Fibroblast of lung (primary cell): Measurements from ENCODE around the gene DNAJC17. TPM values are rescaled to one million over a fixed set of nuclear protein-coding genes. Genes with fewer than 3 reads are reported as not detected.

Experiments
- DNase-seq, 2 donors: peaks; one replicate each; pipeline versions ENCODE4 v3.0.0 to v3.0.0-alpha.2; 2010; ENCODE audit warnings: low read depth in 2 of 2
- H2AFZ ChIP-seq: 2 replicates; pipeline ENCODE4 v1.5.1; 2012; ENCODE audit warnings: low read length, control low read depth, inconsistent platforms
- H3K27ac ChIP-seq: 2 replicates; pipeline ENCODE4 v1.5.1; 2011; ENCODE audit warnings: low read length, control low read depth; ENCODE audit not compliant: insufficient read depth
- H3K27me3 ChIP-seq: 2 replicates; pipeline ENCODE4 v1.5.1; 2011; ENCODE audit warnings: mild to moderate bottlenecking, low read length; ENCODE audit not compliant: control insufficient read depth, insufficient read depth
- H3K36me3 ChIP-seq: 2 replicates; pipeline ENCODE4 v1.5.1; 2011; ENCODE audit warnings: low read length; ENCODE audit not compliant: control insufficient read depth, insufficient read depth
- H3K4me1 ChIP-seq: 2 replicates; pipeline ENCODE4 v1.5.1; 2011; ENCODE audit warnings: low read length; ENCODE audit not compliant: control insufficient read depth, insufficient read depth; ENCODE audit errors: extremely low read depth
- H3K4me2 ChIP-seq: 2 replicates; pipeline ENCODE4 v1.5.1; 2011; ENCODE audit warnings: low read length, control low read depth; ENCODE audit not compliant: insufficient read depth; ENCODE audit errors: extremely low read depth
- H3K4me3 ChIP-seq, 4 experiments: fragments of 200-600 bp in 1 of 4; sonication (generic) in 1 of 4; replicated peaks in 1 of 4; 2 replicates each; pipeline ENCODE4 v1.5.1; 2011 to 2016; ENCODE audit warnings: low read length in 4 of 4, low read depth in 3 of 4, mild to moderate bottlenecking in 3 of 4, control low read depth in 2 of 4, inconsistent platforms in 1 of 4, mixed read lengths in 1 of 4; ENCODE audit not compliant: insufficient read depth in 1 of 4; ENCODE audit errors: control extremely low read depth in 1 of 4
- H3K79me2 ChIP-seq: 2 replicates; pipeline ENCODE4 v1.5.1; 2012; ENCODE audit warnings: mild to moderate bottlenecking, low read length, inconsistent platforms; ENCODE audit not compliant: control insufficient read depth, insufficient read depth
- H3K9ac ChIP-seq: 2 replicates; pipeline ENCODE4 v1.5.1; 2011; ENCODE audit warnings: mild to moderate bottlenecking, low read length, control low read depth; ENCODE audit not compliant: insufficient read depth
- H3K9me3 ChIP-seq: 2 replicates; pipeline ENCODE4 v1.5.1; 2012; ENCODE audit warnings: low read depth, low read length; ENCODE audit not compliant: control insufficient read depth, insufficient read depth
- H4K20me1 ChIP-seq: 2 replicates; pipeline ENCODE4 v1.5.1; 2011; ENCODE audit warnings: low read length; ENCODE audit not compliant: control insufficient read depth, insufficient read depth; ENCODE audit errors: extremely low read depth
- EZH2 ChIP-seq: IDR thresholded peaks from 2 replicates; pipeline ENCODE4 v1.5.1; 2012; ENCODE audit warnings: low read length, control low read depth, mild to moderate bottlenecking; ENCODE audit errors: missing control alignments
- polyA plus RNA-seq, 2 donors: library from polyadenylated mRNA; depleted of rRNA in 1 of 2; stranded (reverse) in 1 of 2; unstranded in 1 of 2; fragments of >200 nt; gene quantifications; 2 replicates each; pipeline ENCODE4 v1.2.1, GENCODE V29; 2011 to 2012; ENCODE audit warnings: missing spikeins in 1 of 2
- total RNA-seq: library from RNA; depleted of rRNA; stranded (reverse); fragments of >200 nt; gene quantifications from 2 replicates; pipeline ENCODE4 v1.2.1, GENCODE V29; 2014
- TF ChIP-seq, protein P1 (sequence below), 2 donors: IDR thresholded peaks in 1 of 2; conservative IDR thresholded peaks in 1 of 2; 1 replicate in 1 of 2; 2 replicates in 1 of 2; pipeline ENCODE4 v1.5.1; 2011 to 2012; ENCODE audit warnings: low read length in 2 of 2, control low read depth in 1 of 2, inconsistent platforms in 1 of 2, low read depth in 1 of 2, mild to moderate bottlenecking in 1 of 2

Gene DNAJC17
- total and polyA plus RNA-seq, 2 donors (not counting 1 experiment from before 2014, with no cell fraction given) = 17.7 to 41.8 TPM

DNA sequence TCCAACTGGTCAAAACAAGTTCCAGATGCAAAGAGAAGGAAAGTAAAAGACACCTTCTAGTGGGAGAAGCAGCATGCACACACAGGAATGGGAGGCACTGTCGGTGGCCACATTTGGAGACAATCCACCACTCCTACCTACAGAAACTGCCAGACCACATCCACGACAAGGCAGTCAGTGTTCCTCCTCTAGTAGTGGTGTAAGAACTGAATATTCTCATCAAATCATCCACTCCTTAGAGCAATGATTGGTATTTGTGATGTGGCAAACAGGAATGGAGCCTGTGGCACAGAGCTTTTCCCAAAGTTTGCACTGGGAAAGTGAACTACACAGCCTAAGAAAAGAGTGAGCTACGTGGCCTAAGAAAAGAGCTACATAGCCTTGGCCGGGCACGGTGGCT, 31.5 kb upstream of the DNAJC17 start:
- no peaks in the 10 kb centered on the region for H3K79me2 ChIP-seq
- no peak overlapping the region for H3K4me3 ChIP-seq
- DNase-seq = peak in 1 of 2 donors; percentile 25
- no peak overlapping the region for H3K9ac ChIP-seq
- H3K4me1 ChIP-seq = no peaks in the 10 kb centered on the region
- TF ChIP-seq, protein P1, sequence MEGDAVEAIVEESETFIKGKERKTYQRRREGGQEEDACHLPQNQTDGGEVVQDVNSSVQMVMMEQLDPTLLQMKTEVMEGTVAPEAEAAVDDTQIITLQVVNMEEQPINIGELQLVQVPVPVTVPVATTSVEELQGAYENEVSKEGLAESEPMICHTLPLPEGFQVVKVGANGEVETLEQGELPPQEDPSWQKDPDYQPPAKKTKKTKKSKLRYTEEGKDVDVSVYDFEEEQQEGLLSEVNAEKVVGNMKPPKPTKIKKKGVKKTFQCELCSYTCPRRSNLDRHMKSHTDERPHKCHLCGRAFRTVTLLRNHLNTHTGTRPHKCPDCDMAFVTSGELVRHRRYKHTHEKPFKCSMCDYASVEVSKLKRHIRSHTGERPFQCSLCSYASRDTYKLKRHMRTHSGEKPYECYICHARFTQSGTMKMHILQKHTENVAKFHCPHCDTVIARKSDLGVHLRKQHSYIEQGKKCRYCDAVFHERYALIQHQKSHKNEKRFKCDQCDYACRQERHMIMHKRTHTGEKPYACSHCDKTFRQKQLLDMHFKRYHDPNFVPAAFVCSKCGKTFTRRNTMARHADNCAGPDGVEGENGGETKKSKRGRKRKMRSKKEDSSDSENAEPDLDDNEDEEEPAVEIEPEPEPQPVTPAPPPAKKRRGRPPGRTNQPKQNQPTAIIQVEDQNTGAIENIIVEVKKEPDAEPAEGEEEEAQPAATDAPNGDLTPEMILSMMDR (conservative IDR thresholded peaks at IDR 0.05 in 1 of 2, IDR thresholded peaks at IDR 0.05 in 1 of 2; ENCODE audit: low read depth in 1 of 2, low read length in 2 of 2) = no peak
- no peak for TF ChIP-seq EZH2
- H3K27ac ChIP-seq = no peak overlapping the region
- no peaks in the 10 kb centered on the region for H4K20me1 ChIP-seq
- no peak overlapping the region for H2AFZ ChIP-seq
- H3K9me3 ChIP-seq = no peaks in the 10 kb centered on the region
- peaks cover 19% of the 10 kb centered on the region for H3K27me3 ChIP-seq
- H3K36me3 ChIP-seq = no peaks in the 10 kb centered on the region
- H3K4me2 ChIP-seq = no peak overlapping the region

DNA sequence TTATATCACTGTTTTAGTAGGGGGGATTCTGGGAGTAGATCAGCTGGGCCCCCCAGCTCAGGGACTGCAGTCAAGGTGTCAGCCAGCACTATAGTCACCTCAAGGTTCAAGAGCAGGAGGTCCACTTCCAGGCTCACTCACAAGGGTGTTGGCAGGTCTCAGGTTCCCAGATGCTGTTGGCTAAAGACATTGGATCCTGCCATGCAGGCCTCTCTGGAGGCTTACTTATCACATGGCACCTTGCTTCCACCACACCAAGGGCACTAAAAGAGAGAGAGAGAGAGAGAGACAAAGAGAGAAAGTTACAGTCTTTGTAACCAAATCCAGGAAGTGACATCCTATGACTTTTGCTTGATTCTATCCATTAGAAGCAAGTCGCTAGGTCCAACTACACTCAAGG, 28.7 kb upstream of the DNAJC17 start:
- Histone ChIP-seq H2AFZ (no peak overlapping the region), H3K27ac (no peak overlapping the region), H3K4me3 (no peak overlapping the region), H3K79me2 (no peaks in the 10 kb centered on the region), H3K4me1 (no peaks in the 10 kb centered on the region), H3K9ac (no peak overlapping the region), H3K27me3 (no peaks in the 10 kb centered on the region), H3K9me3 (no peaks in the 10 kb centered on the region), H3K4me2 (no peak overlapping the region), H4K20me1 (no peaks in the 10 kb centered on the region), H3K36me3 (no peaks in the 10 kb centered on the region)
- no peak for TF ChIP-seq EZH2
- no peak for DNase-seq

DNA sequence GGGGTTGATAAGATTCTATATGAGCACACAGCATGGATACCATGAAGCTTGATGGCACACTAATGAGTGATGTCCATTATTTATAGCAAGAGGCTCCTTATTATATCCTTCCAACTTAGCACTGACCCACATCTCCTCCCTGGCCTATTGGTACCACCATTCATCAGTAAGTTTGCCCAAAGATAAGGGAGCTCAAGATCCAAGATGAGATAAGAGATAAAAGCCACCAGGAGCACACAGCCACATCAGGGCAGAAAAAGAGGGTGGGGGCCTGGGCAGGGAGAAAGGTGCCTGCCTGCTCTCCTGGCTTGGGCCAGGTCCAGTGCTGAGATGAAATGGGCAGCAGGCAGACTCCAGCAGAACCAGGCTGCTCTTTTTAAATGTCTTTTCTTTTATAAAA, 25.6 kb upstream of the DNAJC17 start:
- TF ChIP-seq EZH2 = no peak
- TF ChIP-seq, protein P1 (conservative IDR thresholded peaks at IDR 0.05 in 1 of 2, IDR thresholded peaks at IDR 0.05 in 1 of 2; ENCODE audit: low read depth in 1 of 2, low read length in 2 of 2) = no peak
- no peaks in the 10 kb centered on the region for H3K36me3 ChIP-seq
- no peaks in the 10 kb centered on the region for H4K20me1 ChIP-seq
- no peak overlapping the region for H3K4me2 ChIP-seq
- no peak for DNase-seq
- H3K9ac ChIP-seq = no peak overlapping the region
- no peaks in the 10 kb centered on the region for H3K9me3 ChIP-seq
- H3K79me2 ChIP-seq = no peaks in the 10 kb centered on the region
- H2AFZ ChIP-seq = no peak overlapping the region
- H3K4me3 ChIP-seq = no peak overlapping the region
- H3K27me3 ChIP-seq = no peaks in the 10 kb centered on the region
- no peaks in the 10 kb centered on the region for H3K4me1 ChIP-seq
- H3K27ac ChIP-seq = no peak overlapping the region
